Stimulated activated CD4-positive, alpha-beta T cell treated with anti-CD3 and anti-CD28 coated beads, Interleukin-4, amount 100 ng/mL, for 48 hours (primary cell): ENCODE measurements around the gene EXOC7.
"Not testable (repeated sequence)": the region's sequence is repeated elsewhere in the genome, so short reads cannot be mapped to it uniquely, and the experiment has no call there.

Source experiments
- DNase-seq, 2 donors: peaks; one replicate each; pipeline ENCODE4 v3.0.0-alpha.2; 2020; ENCODE audit warnings: low read depth in 2 of 2

The EXOC7 gene

DNA sequence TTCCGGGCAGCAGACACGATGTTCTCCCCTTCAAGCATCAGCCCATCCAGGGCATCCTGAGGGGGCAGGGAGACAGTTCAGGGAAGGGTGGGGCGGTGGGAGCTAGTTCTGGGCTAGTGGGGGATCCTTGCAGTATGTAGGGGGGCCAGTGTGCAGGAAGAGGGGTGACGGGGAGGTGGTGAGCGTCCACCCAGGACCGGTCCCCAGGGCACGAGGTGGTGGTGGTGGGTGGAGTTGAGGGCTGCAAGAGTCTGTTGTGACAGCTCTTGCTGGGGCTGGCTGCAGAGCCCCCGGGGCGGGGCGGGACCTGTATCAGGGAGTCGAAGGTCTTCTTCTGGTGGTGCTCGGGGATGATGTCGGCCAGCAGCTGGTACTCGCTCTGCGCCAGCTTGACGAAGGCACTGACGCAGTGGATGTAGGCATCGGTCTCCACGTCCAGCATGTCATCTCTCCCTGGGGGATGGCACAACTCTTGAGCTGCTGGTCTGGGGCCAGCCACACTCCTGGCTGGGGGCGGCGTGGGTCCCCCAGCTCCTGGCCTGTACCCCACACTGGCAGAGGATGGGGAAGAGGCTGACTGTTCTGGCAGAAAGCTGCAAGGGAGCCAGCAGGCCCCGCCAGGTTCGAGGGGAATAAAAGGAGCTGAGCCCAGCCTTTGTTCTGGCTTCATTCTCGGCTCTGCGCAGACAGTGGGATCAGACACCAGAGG, 14.6 kb downstream of the EXOC7 start:
- no peak for DNase-seq

DNA sequence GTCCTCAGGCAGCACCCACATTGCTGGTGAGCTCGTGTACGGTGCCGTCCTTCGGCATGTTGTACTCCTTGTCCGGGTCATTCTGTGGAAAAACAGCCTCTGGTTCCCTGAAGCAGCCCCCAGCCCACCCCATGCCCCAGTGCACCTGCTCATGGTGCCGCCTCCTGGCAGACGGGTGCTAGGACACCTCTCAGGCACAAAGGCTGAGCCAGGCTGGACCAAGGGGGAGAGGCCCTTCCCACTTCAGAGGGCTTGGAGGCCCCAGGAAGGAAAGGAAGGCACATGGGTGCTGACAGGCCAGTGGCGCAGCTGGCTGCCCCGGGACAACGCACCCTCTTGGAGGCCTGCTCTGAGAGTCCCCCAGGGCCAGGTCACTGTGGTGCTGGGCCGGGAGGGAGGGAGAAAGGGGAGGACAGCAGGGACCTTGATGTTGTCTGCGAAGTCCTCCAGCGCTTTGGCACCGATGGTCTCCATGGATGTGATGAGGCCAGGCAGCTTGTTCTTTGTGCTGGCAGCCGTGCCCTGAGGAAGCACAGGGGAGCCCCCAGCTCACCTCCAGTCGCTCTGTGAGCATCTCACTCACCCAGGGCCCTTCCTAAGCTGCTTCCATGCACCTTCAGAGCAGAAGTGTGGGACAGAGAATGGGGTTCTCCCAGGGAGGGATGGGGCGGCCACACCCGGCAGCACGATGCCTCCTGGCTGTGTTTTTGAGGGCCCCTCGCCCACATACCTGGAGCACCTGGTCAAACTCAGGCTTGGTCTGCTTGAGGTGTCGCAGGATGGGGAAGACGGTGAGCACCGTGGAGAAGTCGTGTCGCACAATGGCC, 15.3 kb downstream of the EXOC7 start:
- DNase-seq = no peak

DNA sequence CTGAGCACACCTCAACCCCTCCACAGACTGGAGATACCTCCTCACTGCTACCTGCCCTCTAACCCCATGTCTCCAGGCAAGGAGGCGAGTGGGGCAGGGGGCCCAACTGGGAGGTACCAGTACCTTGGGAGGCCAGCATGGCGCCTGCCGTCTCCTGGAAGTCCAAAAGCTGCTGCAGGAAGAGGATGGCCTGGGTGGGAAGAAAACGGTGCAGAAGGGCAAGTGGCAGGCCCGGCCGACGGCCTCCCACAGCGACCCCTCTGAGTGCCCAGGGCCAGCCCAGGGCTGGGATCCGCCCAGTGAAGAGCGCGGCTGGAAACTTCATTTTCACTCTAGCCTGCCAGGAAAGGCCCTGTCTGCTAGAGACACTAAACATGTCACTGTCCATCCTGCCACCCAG, 16.1 kb downstream of the EXOC7 start:
- no peak for DNase-seq

GRCh38 chr17:76086384-76086783, 17.2 kb downstream of the EXOC7 start:
- DNase-seq = no peak

GRCh38 chr17:76085731-76086366, 17.7 kb downstream of the EXOC7 start:
- DNase-seq = no peak

- no peak for DNase-seq
Measured at GRCh38 chr17:76085066-76085730, 18.4 kb downstream of the EXOC7 start.

GRCh38 chr17:76083536-76084182, 19.9 kb downstream of the EXOC7 start:
- no peak for DNase-seq

DNA sequence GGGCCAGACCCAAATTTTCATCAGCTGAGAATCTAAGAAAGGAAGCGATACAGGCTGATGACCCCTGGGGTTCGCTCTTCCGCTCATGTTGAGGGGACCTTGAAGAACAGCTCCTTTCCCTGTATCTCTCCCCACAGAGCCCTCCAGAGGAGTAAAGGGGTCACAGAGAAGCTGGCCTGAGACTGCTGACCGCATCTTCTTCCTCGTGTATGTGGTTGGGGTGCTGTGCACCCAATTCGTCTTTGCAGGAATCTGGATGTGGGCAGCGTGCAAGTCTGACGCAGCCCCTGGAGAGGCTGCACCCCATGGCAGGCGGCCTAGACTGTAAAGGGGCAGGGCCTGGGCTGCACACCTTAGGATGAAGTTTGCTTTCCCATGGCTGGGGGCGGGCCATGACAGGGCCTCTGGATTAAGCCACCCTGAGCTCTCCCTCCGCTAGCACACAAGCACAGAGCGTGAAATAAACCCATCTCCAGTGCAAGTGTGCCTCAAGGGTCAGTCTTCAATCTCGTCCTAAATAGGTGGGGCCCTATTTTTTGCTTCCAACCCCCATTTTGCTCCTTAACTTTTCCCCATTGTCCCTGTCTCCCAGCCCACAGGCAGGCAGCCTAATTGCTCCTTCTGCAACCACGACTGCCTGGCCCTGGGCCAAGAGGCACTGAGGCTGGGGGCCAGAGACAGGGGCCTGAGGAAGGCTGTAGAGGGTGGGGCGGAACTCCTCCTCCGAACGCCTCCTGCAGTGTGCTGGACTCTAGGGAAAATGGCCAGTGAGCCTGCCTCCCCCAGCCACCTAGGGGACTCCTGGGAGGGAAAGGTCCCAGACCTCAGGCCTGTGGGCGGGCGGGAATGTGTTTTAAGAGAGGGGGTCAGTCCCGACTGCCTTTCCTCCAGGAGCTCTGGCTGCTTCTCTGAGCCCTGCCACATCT, 21.0 kb downstream of the EXOC7 start:
- no peak for DNase-seq

- DNase-seq = no peak
Measured at GRCh38 chr17:76081295-76082210, 22.0 kb downstream of the EXOC7 start.

GRCh38 chr17:76080768-76081287, 22.8 kb downstream of the EXOC7 start:
- DNase-seq = no peak

DNA sequence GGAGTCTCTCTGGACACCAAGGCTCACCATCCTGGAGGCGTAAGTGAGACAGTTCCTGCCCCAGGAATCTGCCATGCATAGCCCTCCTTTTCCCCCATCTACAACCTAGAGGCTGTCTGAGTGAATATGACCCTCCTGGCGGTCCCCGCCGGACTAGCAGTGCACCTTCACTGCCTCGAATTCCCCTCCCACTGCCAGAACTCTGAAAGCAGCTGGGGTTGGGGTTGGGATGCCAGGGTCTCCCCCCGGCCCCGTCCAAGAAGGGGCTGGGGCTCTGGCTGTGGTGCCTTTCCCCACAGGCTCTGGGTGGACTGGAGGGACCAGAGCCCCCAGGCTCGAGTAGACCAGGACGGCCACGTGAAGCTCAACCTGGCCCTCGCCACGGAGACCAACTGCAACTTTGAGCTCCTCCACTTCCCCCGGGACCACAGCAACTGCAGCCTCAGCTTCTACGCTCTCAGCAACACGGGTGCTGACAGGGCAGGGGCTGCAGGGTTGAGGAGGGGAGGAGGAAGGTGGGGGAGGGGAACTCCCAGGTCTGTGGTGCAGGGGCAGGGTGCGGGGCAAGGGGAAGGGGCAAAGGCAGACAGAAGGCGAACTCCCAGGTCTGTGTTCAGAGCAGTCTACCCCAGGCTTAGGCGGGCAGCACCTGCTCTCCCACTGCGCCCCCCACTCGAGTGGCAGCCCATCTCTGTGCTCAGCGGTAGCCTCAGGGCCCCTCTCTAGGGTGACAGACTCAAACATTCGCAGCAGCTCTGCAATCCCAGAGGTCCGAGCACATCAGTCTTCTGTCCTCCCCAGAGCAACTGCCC, 23.4 kb downstream of the EXOC7 start:
- DNase-seq = no peak

- no peak for DNase-seq
Measured at GRCh38 chr17:76079535-76079955, 24.0 kb downstream of the EXOC7 start.

- no peak for DNase-seq
Measured at GRCh38 chr17:76078860-76079534, 24.6 kb downstream of the EXOC7 start, which contains the start of gene ZACN. ZACN (plus strand) TSS chr17:76079182; CDS start chr17:76079265, 83 bp downstream.

GRCh38 chr17:76078370-76078769, 25.2 kb downstream of the EXOC7 start:
- DNase-seq = not testable (repeated sequence)

GRCh38 chr17:76077584-76078110, 25.9 kb downstream of the EXOC7 start:
- no peak for DNase-seq

- no peak for DNase-seq
Measured at GRCh38 chr17:76076765-76077583, 26.6 kb downstream of the EXOC7 start.
